IMR-90 (cell line): Measurements from ENCODE around the gene LYPD8. TPM values are rescaled to one million over a fixed set of nuclear protein-coding genes. Genes with fewer than 3 reads are reported as not detected.

Experiments used
- ATAC-seq: fragments of 200-7000 bp; cut with Tn5 transposase; 2 replicates; pipeline ENCODE4 v1.9.1; 2020; ENCODE audit warnings: low read depth, mild to moderate bottlenecking, moderate library complexity
- BruUV-seq: library from RNA; stranded (reverse); fragments of 400-500 nt; replicated peaks from 2 replicates; lab custom pipeline; 2021; lab: Mats Ljungman, UMichigan
- CTCF ChIA-PET: fragments of 300-600 bp; formaldehyde crosslinking; extraction: SDS; loops from one replicate; lab custom pipeline; 2021; ENCODE audit warnings: antibody characterized with exemption; lab: Yijun Ruan, JAX
- POLR2A ChIA-PET: fragments of 300-600 bp; sonication (Branson Sonifier 250); formaldehyde crosslinking; loops from one replicate; lab custom pipeline; 2022; ENCODE audit warnings: antibody characterized with exemption; ENCODE audit not compliant: unreplicated experiment; lab: Charles Lee
- DNase-seq: peaks from one replicate; pipeline ENCODE4 v3.0.0; 2013
- H2AFZ ChIP-seq: replicated peaks from 2 replicates; pipeline ENCODE3; 2013; ENCODE audit warnings: low read length, mild to moderate bottlenecking; ENCODE audit not compliant: poor library complexity
- H2AK5ac ChIP-seq: 2 replicates; pipeline ENCODE4 v1.6.1; 2013; ENCODE audit warnings: low read depth, low read length, inconsistent platforms
- H2AK9ac ChIP-seq: replicated peaks from 2 replicates; pipeline ENCODE3; 2013; ENCODE audit warnings: mild to moderate bottlenecking, low read depth, low read length, moderate library complexity; ENCODE audit not compliant: poor library complexity
- H2BK120ac ChIP-seq: 2 replicates; pipeline ENCODE4 v1.6.1; 2013; ENCODE audit warnings: low read depth, low read length, inconsistent platforms
- H2BK15ac ChIP-seq: 3 replicates; pipeline ENCODE4 v1.6.1; 2013; ENCODE audit warnings: low read depth, low read length, inconsistent platforms
- H2BK20ac ChIP-seq: 2 replicates; pipeline ENCODE4 v1.6.1; 2013; ENCODE audit warnings: low read depth, mild to moderate bottlenecking, inconsistent platforms, low read length, moderate library complexity
- H2BK5ac ChIP-seq: 2 replicates; pipeline ENCODE4 v1.6.1; 2013; ENCODE audit warnings: mild to moderate bottlenecking, low read depth, low read length, inconsistent platforms; ENCODE audit not compliant: poor library complexity, severe bottlenecking
- H3K14ac ChIP-seq: replicated peaks from 2 replicates; pipeline ENCODE4 v1.6.1; 2013; ENCODE audit warnings: low read depth, low read length, inconsistent platforms
- H3K18ac ChIP-seq: 2 replicates; pipeline ENCODE4 v1.6.1; 2013; ENCODE audit warnings: low read depth, low read length, control low read depth
- H3K23ac ChIP-seq: 2 replicates; pipeline ENCODE4 v1.6.1; 2013; ENCODE audit warnings: low read depth, low read length, inconsistent platforms
- H3K27ac ChIP-seq: 2 replicates; pipeline ENCODE4 v1.5.1; 2013; ENCODE audit warnings: mild to moderate bottlenecking, control low read depth, low read length; ENCODE audit not compliant: insufficient read depth
- H3K27me3 ChIP-seq: 2 replicates; pipeline ENCODE4 v1.6.1; 2013; ENCODE audit warnings: low read length; ENCODE audit not compliant: control insufficient read depth, insufficient read depth
- H3K36me3 ChIP-seq: 2 replicates; pipeline ENCODE4 v1.6.1; 2013; ENCODE audit warnings: low read length, mixed read lengths; ENCODE audit not compliant: control insufficient read depth, insufficient read depth
- H3K4ac ChIP-seq: 2 replicates; pipeline ENCODE4 v1.6.1; 2013; ENCODE audit warnings: low read depth, low read length, inconsistent platforms
- H3K4me1 ChIP-seq: 2 replicates; pipeline ENCODE4 v1.6.1; 2013; ENCODE audit warnings: low read length, mixed read lengths; ENCODE audit not compliant: control insufficient read depth, insufficient read depth
- H3K4me2 ChIP-seq: 2 replicates; pipeline ENCODE4 v1.6.1; 2013; ENCODE audit warnings: low read depth, mild to moderate bottlenecking, control low read depth, low read length, moderate library complexity
- H3K4me3 ChIP-seq: 2 replicates; pipeline ENCODE4 v1.5.1; 2013; ENCODE audit warnings: low read depth, mild to moderate bottlenecking, control low read depth, low read length, moderate library complexity; ENCODE audit not compliant: insufficient read depth
- H3K56ac ChIP-seq: 2 replicates; pipeline ENCODE4 v1.6.1; 2013; ENCODE audit warnings: low read length, inconsistent platforms; ENCODE audit not compliant: insufficient read depth; ENCODE audit errors: extremely low read depth
- H3K79me1 ChIP-seq, 2 experiments: 2 replicates each; pipeline ENCODE4 v1.6.1; 2013; ENCODE audit warnings: low read length in 2 of 2, inconsistent platforms in 1 of 2, low read depth in 1 of 2
- H3K9ac ChIP-seq: 2 replicates; pipeline ENCODE4 v1.6.1; 2013; ENCODE audit warnings: low read depth, low read length, control low read depth
- H3K9me1 ChIP-seq: 2 replicates; pipeline ENCODE4 v1.6.1; 2013; ENCODE audit warnings: low read length, inconsistent platforms; ENCODE audit not compliant: insufficient read depth
- H3K9me3 ChIP-seq: 2 replicates; pipeline ENCODE4 v1.6.1; 2013; ENCODE audit warnings: low read length; ENCODE audit not compliant: control insufficient read depth, insufficient read depth
- H4K20me1 ChIP-seq: 2 replicates; pipeline ENCODE4 v1.6.1; 2013; ENCODE audit warnings: low read length, inconsistent platforms; ENCODE audit not compliant: insufficient read depth
- H4K5ac ChIP-seq: 2 replicates; pipeline ENCODE4 v1.6.1; 2013; ENCODE audit warnings: mild to moderate bottlenecking, low read depth, low read length, control low read depth
- H4K8ac ChIP-seq, 2 experiments: 2 replicates each; pipeline ENCODE4 v1.6.1; 2013; ENCODE audit warnings: low read depth in 2 of 2, low read length in 2 of 2, control low read depth in 1 of 2, inconsistent platforms in 1 of 2
- H4K91ac ChIP-seq: 2 replicates; pipeline ENCODE4 v1.6.1; 2013; ENCODE audit warnings: low read depth, low read length, inconsistent platforms; ENCODE audit not compliant: insufficient read depth
- BHLHE40 ChIP-seq: fragments of 150-350 bp; IDR thresholded peaks from 2 replicates; pipeline ENCODE4 v1.6.1; 2016; ENCODE audit warnings: mild to moderate bottlenecking, low read depth, low read length
- CHD1 ChIP-seq: IDR thresholded peaks from 2 replicates; pipeline ENCODE4 v1.6.1; 2012; ENCODE audit warnings: low read depth, low read length, improper control_type of control experiment
- CTCF ChIP-seq: conservative IDR thresholded peaks from 2 replicates; pipeline ENCODE4 v1.5.1; 2012; ENCODE audit warnings: mild to moderate bottlenecking, low read depth, low read length, improper control_type of control experiment
- ELK1 ChIP-seq: fragments of 150-350 bp; IDR thresholded peaks from 2 replicates; pipeline ENCODE4 v1.6.1; 2016; ENCODE audit warnings: low read depth, mild to moderate bottlenecking, low read length, moderate library complexity, borderline replicate concordance
- FOS ChIP-seq: fragments of 150-350 bp; IDR thresholded peaks from 2 replicates; pipeline ENCODE4 v1.6.1; 2016; ENCODE audit warnings: low read depth, low read length
- NFE2L2 ChIP-seq: fragments of 150-350 bp; IDR thresholded peaks from 2 replicates; pipeline ENCODE4 v1.6.1; 2016; ENCODE audit warnings: low read depth, mild to moderate bottlenecking, low read length
- RAD21 ChIP-seq: IDR thresholded peaks from 2 replicates; pipeline ENCODE4 v1.6.1; 2012; ENCODE audit warnings: low read length, improper control_type of control experiment
- RCOR1 ChIP-seq: IDR thresholded peaks from 2 replicates; pipeline ENCODE4 v1.6.1; 2012; ENCODE audit warnings: mild to moderate bottlenecking, low read length, improper control_type of control experiment; ENCODE audit not compliant: insufficient replicate concordance
- WGBS, 2 experiments: methylation state at CpG; one replicate each; pipeline versions ENCODE4 v1.1.5 to v1.1.7; 2013; ENCODE audit warnings: missing lambda C conversion rate in 2 of 2; ENCODE audit not compliant: insufficient read length in 1 of 2; ENCODE audit errors: extremely low coverage in 2 of 2; 5-methylcytosine and 5-hydroxymethylcytosine counted together
- dilution Hi-C: fragments of 300-500 bp; cut with HindIII; formaldehyde crosslinking; loops from one replicate; pipeline ENCODE4 v1.14.3; 2018; ENCODE audit warnings: low sequenced_read_pairs; ENCODE audit not compliant: unreplicated experiment
- in situ Hi-C: fragments of 300-500 bp; cut with MboI; formaldehyde crosslinking; loops from 3 replicates; pipeline ENCODE4 v1.14.3; 2019; ENCODE audit warnings: low sequenced_read_pairs, inconsistent platforms, mixed read lengths
- intact Hi-C: fragments of 100-400 bp; cut with micrococcal nuclease; formaldehyde crosslinking; loops from 2 replicates; pipeline ENCODE4 v1.10.0; 2022
- polyA plus RNA-seq, 3 experiments: library from polyadenylated mRNA; depleted of rRNA; stranded (reverse); fragments of >200 nt; gene quantifications; 2 replicates each; pipeline ENCODE4 v1.2.3, GENCODE V29; 2012; ENCODE audit warnings: low replicate concordance in 1 of 3
- total RNA-seq: library from RNA; depleted of rRNA; stranded (reverse); fragments of >200 nt; gene quantifications from 2 replicates; pipeline ENCODE4 v1.2.3, GENCODE V29; 2012

LYPD8 gene
- total and polyA plus RNA-seq, 2 of the 4 experiments (the other 2 are of a cell fraction) = not detected

GRCh38 chr1:248748211-248748610, 7.3 kb downstream of the LYPD8 start:
- no CpG with 5 or more reads among the region's 10 CpGs for WGBS, 2 experiments
- ChIA-PET POLR2A (no interaction called here), CTCF (no interaction called here)
- no peaks in the 10 kb centered on the region for H3K27me3 ChIP-seq
- no peak for DNase-seq
- no peaks in the 10 kb centered on the region for H3K9me1 ChIP-seq
- H2AK5ac ChIP-seq = no peak overlapping the region
- peaks cover 8% of the 10 kb centered on the region; the same call in 1 of the 2 replicates for H3K9me3 ChIP-seq
- no peaks in the 10 kb centered on the region for H3K4me1 ChIP-seq
- no peak for TF ChIP-seq RCOR1
- TF ChIP-seq CHD1 = no peak
- no peak for TF ChIP-seq NFE2L2
- no peak for TF ChIP-seq CTCF
- TF ChIP-seq BHLHE40 = no peak
- no peak for TF ChIP-seq FOS
- TF ChIP-seq RAD21 = no peak
- no peak for TF ChIP-seq ELK1
- no peak overlapping the region for H3K4ac ChIP-seq
- no TSS peak for BruUV-seq
- intact Hi-C loops (no loop called here), in situ Hi-C loops (no loop called here), dilution Hi-C loops (no loop called here)
- no peak overlapping the region for H2BK5ac ChIP-seq
- no peak overlapping the region for H2BK15ac ChIP-seq
- H4K8ac ChIP-seq = no peak overlapping the region
- no peak overlapping the region for H3K4me2 ChIP-seq
- H3K14ac ChIP-seq = no peak overlapping the region
- no peaks in the 10 kb centered on the region for H3K36me3 ChIP-seq
- H4K91ac ChIP-seq = no peak overlapping the region
- no peak overlapping the region for H2AFZ ChIP-seq
- no peak overlapping the region for H3K23ac ChIP-seq
- H3K4me3 ChIP-seq = no peak overlapping the region
- no peak for ATAC-seq
- no peak overlapping the region for H3K18ac ChIP-seq
- no peak overlapping the region for H3K27ac ChIP-seq
- no peaks in the 10 kb centered on the region for H4K20me1 ChIP-seq
- H3K9ac ChIP-seq = no peak overlapping the region
- H3K79me1 ChIP-seq = no peaks in the 10 kb centered on the region
- H2BK120ac ChIP-seq = no peak overlapping the region
- H3K56ac ChIP-seq = no peak overlapping the region
- no peak overlapping the region for H2AK9ac ChIP-seq
- no peak overlapping the region for H2BK20ac ChIP-seq
- H4K5ac ChIP-seq = no peak overlapping the region
